ENCODE data around the gene RNF10. TPM values are rescaled to one million over a fixed set of nuclear protein-coding genes. Genes with fewer than 3 reads are reported as not detected.

RNF10 gene
- total and polyA plus RNA-seq, 10 donors: 101 to 428 (median 227) TPM

DNA sequence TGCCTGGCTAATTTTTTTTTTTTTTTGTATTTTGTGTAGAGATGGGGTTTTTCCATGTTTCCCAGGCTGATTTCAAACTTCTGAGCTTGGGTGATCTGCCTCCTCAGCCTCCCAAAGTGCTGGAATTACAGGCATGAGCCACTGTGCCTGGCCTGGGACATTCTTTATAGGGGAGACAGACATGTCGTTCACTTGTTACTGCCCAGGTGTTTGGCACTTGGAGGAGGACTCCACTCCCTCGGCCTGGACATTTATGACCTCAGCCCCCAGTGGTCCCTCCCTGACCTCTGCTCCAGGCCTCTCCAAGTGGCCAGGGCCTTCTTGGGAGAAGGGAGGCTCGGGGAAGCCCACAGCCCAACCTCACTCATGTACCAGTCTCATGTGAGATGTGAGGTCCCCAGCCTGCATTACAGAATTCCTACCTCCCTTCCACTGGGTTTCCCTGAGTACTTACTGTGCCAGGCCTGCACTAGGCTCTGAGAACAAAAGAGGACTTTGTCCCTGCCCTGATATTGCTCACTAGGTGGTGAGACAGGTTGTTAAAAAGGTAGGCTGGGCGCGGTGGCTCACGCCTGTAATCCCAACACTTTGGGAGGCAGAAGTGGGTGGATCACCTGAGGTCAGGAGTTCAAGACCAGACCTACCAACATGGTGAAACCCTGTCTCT, 56.7 kb downstream of the RNF10 start:
- H3K4me3 ChIP-seq: no peak overlapping the region
- TF ChIP-seq POLR2A (IDR thresholded peaks at IDR 0.05): no peak
- TF ChIP-seq, protein P1, sequence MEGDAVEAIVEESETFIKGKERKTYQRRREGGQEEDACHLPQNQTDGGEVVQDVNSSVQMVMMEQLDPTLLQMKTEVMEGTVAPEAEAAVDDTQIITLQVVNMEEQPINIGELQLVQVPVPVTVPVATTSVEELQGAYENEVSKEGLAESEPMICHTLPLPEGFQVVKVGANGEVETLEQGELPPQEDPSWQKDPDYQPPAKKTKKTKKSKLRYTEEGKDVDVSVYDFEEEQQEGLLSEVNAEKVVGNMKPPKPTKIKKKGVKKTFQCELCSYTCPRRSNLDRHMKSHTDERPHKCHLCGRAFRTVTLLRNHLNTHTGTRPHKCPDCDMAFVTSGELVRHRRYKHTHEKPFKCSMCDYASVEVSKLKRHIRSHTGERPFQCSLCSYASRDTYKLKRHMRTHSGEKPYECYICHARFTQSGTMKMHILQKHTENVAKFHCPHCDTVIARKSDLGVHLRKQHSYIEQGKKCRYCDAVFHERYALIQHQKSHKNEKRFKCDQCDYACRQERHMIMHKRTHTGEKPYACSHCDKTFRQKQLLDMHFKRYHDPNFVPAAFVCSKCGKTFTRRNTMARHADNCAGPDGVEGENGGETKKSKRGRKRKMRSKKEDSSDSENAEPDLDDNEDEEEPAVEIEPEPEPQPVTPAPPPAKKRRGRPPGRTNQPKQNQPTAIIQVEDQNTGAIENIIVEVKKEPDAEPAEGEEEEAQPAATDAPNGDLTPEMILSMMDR (IDR thresholded peaks at IDR 0.05 in 8 of 11, conservative IDR thresholded peaks at IDR 0.05 in 3 of 11): no peak
- no peak for TF ChIP-seq POLR2AphosphoS5 (IDR thresholded peaks at IDR 0.05)
- 80 to 90% (median 86%) methylated on average over 6 of the region's 6 CpGs for WGBS, 5 donors
- no peaks in the 10 kb centered on the region for H3K9me3 ChIP-seq
- DNase-seq: no peak
- H3K36me3 ChIP-seq: no peaks in the 10 kb centered on the region
- no peak overlapping the region for H3K27ac ChIP-seq
- peaks cover 0 to 4% (median 0%) of the 10 kb centered on the region in 7 donors for H3K27me3 ChIP-seq (replicated peaks in 1 of 7)
- intact Hi-C loops (cut with DNase I; ENCODE audit: low total_unique reads): no loop called here
- H3K4me1 ChIP-seq: no peaks in the 10 kb centered on the region

DNA sequence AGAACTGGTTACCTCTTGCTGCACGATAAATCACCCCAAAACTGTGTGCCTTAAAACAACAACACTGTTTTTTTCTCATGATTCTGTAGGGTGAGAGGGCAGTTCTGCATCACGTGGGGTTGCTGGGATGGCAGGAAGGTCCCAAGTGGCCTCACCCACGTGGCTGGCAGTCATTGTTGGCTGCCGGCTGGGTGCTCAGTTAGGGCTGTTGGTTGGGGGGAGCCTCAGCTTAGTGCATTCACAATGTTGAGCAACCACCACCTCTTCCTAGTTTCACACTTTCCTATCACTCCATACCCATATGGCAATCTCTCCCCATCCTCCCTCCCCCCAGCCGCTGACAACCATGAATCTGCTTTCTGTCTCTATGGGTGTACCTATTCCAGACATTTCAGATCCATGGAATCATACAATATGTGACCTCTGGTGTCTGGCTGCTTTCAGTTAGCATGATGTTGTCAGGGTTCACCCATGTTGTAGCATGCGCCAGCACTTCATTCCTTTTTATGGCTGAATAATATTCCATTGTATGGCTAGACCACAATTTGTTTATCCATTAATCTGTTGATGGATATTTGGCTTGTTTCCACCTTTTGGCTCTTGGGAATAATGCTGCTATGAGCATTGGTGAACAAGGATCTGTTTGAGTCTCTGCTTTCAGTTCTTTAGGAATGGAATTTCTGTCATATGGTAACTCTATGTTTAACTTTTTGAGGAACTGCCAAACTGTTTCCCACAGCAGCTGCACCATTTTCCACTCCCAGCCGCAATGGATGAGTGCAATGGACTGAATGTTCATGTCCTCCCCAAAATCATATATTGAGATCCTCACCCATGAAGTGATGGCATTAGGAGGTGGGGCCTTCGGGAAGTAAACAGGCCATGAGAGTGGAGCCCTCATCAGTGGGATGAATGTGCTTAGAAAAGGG, 58.2 kb downstream of the RNF10 start:
- no peak overlapping the region for H3K4me3 ChIP-seq
- WGBS, 5 donors: 54 to 77% (median 67%) methylated on average over 8 of the region's 8 CpGs
- TF ChIP-seq POLR2AphosphoS5 (IDR thresholded peaks at IDR 0.05): no peak
- TF ChIP-seq POLR2A (IDR thresholded peaks at IDR 0.05): no peak
- TF ChIP-seq, protein P1 (IDR thresholded peaks at IDR 0.05 in 8 of 11, conservative IDR thresholded peaks at IDR 0.05 in 3 of 11): no peak
- intact Hi-C loops (cut with DNase I; ENCODE audit: low total_unique reads): no loop called here
- peaks cover 0 to 8% (median 0%) of the 10 kb centered on the region in 7 donors for H3K27me3 ChIP-seq (replicated peaks in 1 of 7)
- no peak overlapping the region for H3K27ac ChIP-seq
- no peaks in the 10 kb centered on the region for H3K4me1 ChIP-seq
- no peak for DNase-seq
- H3K36me3 ChIP-seq: no peaks in the 10 kb centered on the region
- H3K9me3 ChIP-seq: no peaks in the 10 kb centered on the region

DNA sequence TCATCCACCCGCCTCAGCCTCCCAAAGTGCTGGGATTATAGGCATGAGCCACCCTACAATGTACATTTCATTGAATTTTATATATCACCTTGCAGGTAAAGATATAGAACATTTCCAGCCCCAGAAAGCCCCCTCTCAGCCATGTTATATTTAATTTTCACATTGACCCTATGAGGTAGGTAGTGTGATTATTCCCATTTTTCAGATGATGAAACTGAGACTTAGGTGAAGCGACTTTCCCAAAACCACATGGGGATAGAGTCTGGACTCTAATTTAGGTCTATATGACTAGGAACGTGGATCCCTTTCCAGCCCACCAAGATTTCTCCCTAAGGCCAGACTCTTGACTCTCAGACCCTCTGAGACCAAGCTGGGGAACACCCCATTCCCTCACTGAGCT, 62.7 kb downstream of the RNF10 start:
- 89 to 98% (median 94%) methylated on average over 3 of the region's 3 CpGs for WGBS, 5 donors
- no peak overlapping the region for H3K4me3 ChIP-seq
- H3K36me3 ChIP-seq: no peaks in the 10 kb centered on the region
- intact Hi-C loops (cut with DNase I; ENCODE audit: low total_unique reads): no loop called here
- H3K4me1 ChIP-seq: peaks cover 0 to 14% (median 2%) of the 10 kb centered on the region in 6 donors
- TF ChIP-seq, protein P1 (IDR thresholded peaks at IDR 0.05 in 8 of 11, conservative IDR thresholded peaks at IDR 0.05 in 3 of 11): no peak
- TF ChIP-seq POLR2AphosphoS5 (IDR thresholded peaks at IDR 0.05): no peak
- no peak for TF ChIP-seq POLR2A (IDR thresholded peaks at IDR 0.05)
- DNase-seq: no peak
- no peak overlapping the region for H3K27ac ChIP-seq
- no peaks in the 10 kb centered on the region for H3K9me3 ChIP-seq
- H3K27me3 ChIP-seq (replicated peaks in 1 of 7): peaks cover 0 to 35% (median 0%) of the 10 kb centered on the region in 7 donors

DNA sequence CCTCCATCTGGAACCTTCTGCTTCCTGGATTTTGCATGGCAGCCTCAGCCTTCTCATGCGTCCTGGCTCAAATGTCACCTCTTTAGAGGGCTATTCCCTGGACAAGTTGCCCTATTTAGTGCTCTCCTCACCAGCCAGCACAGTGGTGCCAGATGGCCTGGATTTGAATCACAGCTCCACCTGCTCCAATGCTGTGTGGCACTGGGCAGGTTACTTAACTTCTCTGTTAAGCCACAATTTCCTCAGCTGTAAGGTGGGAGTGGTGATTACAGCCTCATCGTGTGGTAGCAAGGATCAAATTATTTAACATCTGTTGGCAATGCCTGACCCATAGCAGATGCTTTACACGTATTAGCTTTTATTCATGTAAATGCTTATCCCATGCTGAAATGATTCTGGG, 63.7 kb downstream of the RNF10 start:
- TF ChIP-seq POLR2AphosphoS5 (IDR thresholded peaks at IDR 0.05) (no peak), POLR2A (IDR thresholded peaks at IDR 0.05) (no peak)
- TF ChIP-seq, protein P1 (IDR thresholded peaks at IDR 0.05 in 8 of 11, conservative IDR thresholded peaks at IDR 0.05 in 3 of 11): no peak
- H3K4me3 ChIP-seq: no peak overlapping the region
- H3K4me1 ChIP-seq: peaks cover 0 to 22% (median 2%) of the 10 kb centered on the region in 6 donors
- H3K9me3 ChIP-seq: no peaks in the 10 kb centered on the region
- DNase-seq: no peak
- peaks cover 0 to 35% (median 0%) of the 10 kb centered on the region in 7 donors for H3K27me3 ChIP-seq (replicated peaks in 1 of 7)
- 70 to 88% (median 74%) methylated on average over 3 of the region's 3 CpGs for WGBS, 5 donors
- no peak overlapping the region for H3K27ac ChIP-seq
- intact Hi-C loops (cut with DNase I; ENCODE audit: low total_unique reads): no loop called here
- H3K36me3 ChIP-seq: no peaks in the 10 kb centered on the region
